HG03025 (cell line): ENCODE measurements around the gene AQP12B.
"Not testable (repeated sequence)": the region's sequence is repeated elsewhere in the genome, so short reads cannot be mapped to it uniquely, and the experiment has no call there.

Source experiments
- ATAC-seq: cut with Tn5 transposase; IDR thresholded peaks from one replicate; pipeline ENCODE4 v1.9.1; 2021; ENCODE audit warnings: mild to moderate bottlenecking, moderate library complexity; ENCODE audit not compliant: unreplicated experiment, low FRiP score

The AQP12B gene

DNA sequence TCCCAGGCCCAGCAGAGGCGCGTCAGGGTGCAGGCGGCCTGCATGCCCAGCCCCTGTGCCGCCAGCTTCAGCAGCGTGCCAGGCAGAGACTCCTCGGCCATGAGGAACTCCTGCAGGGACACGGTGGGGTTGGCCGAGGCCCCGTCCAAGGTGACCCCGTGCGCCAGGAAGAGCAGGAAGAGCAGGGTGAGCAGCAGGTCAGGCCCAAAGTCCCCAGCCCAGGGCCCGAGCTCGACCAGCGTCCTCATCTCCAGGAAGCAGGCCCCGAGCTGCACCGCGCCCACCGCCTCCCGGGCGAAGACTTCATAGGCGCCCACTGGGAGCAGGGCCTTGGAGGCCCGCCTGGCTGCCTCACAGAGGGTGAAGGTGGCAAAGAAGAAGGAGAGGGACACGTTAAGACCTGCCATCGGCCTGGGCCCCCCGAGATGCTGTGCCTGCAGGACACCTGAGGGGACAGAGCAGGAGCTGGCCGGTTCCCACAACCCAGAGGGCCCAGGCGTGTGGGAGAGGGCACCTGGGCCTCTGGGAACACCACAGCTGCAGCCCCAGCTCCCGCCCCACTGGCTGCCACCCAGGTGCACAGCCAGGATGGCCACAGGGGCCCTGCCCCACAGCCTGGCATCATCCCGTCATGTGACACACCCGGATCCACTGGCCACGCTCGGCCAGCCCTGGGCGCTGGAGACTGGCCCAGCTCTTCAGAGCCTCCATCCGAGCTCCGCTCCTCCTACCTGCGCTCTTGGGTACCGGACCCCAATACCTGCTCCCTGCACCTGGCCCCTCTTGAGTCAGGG, at the start of gene AQP12B:
AQP12B (minus strand) TSS at position 455 of the 794 bp plus-strand sequence; CDS start at position 407, 48 bp downstream.
- ATAC-seq = not testable (repeated sequence)

DNA sequence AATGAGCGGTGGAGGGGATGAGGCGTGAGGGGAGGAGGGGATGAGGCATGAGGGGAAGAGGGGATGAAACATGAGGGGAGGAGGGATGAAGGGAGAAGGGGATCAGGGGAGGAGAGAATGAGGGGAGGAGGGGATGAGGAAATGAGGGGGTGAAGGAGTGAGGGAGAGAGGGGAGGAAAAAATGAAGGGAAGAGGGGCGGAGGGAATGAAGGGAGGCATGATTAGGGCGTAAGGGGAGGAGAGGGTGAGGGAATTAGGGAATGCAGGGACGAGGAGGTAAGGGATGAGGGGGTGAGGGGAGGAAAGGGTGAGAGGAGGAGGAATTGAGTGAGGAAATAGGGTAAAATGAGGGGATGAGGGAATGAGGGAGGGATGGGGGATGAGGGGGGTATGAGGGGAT, 49.5 kb upstream of the AQP12B start:
- no peak for ATAC-seq

DNA sequence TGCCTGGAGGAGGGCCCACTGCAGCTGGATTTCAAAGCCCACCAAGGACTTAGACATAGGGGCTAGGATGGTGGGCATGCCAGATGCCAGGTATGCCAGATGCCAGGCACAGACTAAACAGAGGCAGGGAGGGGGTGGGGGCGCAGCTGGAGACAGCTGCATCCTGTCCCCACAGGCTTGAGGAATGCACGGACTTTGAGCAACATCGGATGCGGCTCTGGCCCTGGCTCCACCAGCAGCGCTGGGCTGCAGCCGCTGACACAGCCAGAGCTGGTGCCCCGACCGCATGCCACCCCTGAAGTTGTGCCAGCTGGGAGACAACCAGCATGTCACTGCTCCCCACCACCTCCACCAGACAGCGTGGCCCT, 48.5 kb upstream of the AQP12B start:
- no peak for ATAC-seq

DNA sequence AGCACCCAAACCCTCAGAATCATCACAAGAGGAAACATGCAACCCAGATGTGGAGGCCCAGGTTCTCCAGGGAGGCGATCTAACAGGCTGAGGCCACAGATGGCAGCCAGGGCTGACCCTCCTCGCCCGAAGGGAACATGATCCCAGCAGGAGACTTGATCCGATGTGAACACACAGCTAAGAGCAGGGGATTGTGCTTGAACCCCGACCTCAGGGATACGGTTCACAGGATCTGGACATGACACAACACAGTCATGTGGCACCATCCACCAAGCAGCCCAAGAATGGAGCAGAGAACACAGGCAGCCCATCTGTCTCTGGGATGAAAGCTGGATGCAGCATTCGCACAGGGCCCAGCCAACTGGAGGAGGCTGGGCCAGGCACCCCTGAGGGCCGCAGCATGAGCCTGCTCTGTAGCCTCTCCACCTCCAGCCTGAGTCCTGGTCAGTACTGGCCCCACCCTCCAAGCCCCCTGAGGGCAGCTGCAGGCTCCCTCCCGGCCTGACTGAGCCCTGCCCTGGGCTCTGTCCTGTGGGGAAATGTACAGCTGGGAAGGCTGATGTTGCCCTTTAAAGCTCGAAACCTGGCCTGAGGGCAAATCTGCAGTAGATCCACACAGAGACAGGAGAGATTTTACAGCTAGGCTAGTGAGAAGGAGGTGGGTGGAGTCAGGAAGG, 48.0 kb upstream of the AQP12B start:
- no peak for ATAC-seq

DNA sequence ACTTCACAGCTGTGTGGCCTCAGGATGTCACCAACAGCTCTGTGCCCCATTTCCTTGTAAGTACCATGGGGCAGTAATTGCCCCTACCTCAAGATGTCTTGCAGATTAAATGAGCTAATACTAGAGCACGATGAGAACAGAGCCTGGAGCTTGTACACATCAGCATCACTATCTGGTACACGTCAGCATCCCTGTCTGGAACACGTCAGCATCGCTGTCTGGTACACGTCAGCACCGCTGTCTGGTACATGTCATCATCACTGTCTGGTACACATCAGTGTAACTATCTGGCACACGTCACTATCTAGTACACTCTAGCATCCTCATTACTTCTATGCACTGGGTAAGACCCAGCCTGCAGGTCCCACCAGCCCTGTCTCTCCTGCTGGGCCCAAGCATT, 46.1 kb upstream of the AQP12B start:
- no peak for ATAC-seq

- ATAC-seq = no peak
Measured at GRCh38 chr2:240728361-240728760, 45.7 kb upstream of the AQP12B start.

- ATAC-seq = no peak
Measured at GRCh38 chr2:240727913-240728312, 45.2 kb upstream of the AQP12B start.

GRCh38 chr2:240727439-240727838, 44.8 kb upstream of the AQP12B start:
- no peak for ATAC-seq

DNA sequence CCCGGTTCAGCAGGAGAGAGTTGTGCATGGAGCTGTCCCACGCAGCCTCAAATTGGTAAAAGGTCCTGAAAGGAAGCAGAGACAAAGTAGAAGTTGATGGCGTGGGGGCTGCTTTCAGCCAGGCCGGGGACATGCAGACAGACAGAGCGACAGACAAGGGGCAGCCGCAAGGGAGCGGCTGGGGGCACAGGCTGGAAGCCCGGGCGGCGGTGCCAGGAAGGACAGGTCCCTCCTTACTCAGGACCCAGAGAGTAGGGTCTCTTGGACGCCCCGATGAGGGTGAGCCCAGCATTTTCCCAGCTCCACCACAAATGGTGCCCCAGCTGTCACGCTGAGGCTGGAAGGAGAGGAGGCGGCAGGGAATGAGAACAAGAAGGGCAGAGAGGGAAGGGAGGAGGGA, 44.2 kb upstream of the AQP12B start:
- no peak for ATAC-seq

DNA sequence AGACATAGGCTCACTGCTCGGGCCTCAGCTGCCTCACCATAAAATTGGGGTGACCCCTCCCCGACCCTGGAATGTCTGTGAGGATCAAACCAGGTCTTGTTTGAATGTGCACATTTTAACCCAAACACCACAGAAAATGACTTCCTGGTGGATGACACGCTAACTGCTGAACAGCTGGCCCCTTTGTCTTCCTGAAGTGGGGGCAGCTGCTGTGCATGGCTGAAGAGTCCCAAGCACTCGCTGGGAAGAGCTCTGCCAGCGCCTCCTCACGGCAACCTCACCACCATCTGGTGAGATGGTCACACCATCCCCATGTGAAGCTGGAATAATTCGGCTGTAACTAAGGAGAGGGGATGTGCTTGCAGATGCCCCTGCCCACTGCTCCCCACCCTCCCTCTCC, 43.0 kb upstream of the AQP12B start:
- no peak for ATAC-seq

DNA sequence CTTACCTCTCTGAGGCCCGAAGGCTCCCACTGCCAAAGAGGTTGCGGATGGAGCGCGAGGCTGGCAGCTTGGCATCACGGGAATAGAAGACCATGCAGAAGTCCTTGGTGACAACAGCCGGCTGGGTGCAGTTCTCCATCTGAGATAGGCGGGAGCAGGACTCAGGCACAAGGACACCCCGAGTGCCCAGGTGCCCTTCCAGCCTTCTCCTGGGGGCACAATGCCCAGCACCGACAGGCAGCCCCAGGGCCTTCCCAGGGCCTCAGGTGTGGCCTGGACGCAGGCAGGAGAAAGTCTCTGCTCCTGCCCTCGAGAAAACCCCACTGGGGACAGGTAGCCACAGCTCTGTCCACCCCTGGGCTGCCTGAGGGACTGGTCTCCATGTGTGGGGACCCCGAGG, 42.6 kb upstream of the AQP12B start:
- ATAC-seq = no peak

DNA sequence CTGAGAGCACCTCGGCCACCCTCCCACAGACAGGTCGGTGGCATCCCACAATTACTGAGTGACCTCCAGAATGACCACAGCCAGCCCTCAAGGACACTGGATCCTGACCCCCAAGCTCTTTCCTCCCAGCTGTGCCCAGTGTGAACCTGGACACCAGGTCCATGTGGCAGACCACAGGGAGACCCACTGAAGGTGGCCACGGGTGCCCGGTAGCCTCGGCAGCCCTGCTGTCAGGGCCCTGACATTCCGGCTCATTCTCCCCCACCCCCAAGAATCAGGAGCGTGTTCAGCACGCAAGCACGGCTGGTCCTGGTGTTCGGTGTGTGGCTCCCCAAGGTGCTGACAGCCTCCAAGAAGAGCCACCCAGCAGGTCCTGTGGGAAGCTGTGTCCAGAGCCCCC, 41.7 kb upstream of the AQP12B start:
- ATAC-seq = no peak

- ATAC-seq = no peak
Measured at GRCh38 chr2:240723851-240724250, 41.2 kb upstream of the AQP12B start.

- no peak for ATAC-seq
Measured at GRCh38 chr2:240722796-240723735, 40.4 kb upstream of the AQP12B start.

DNA sequence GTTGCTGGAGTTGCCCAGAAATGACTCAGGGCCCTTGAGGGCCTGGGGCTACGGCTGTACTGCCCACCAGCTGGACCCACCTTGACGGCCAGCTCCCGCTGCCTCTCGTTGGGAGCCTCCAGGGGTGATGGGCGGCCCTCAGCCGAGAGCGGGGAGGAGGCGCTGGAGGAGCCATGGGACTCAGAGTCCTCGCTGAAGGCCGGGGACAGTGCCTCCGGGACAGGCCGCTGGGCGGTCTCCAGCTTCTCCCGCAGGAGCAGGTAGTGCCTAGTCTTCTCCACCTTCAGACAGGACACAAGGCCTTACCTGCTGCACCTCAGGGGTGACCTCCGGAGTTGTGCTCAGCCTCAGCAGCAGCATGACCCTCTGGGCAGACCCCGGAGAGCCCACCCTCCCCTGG, 39.7 kb upstream of the AQP12B start:
- ATAC-seq = no peak

DNA sequence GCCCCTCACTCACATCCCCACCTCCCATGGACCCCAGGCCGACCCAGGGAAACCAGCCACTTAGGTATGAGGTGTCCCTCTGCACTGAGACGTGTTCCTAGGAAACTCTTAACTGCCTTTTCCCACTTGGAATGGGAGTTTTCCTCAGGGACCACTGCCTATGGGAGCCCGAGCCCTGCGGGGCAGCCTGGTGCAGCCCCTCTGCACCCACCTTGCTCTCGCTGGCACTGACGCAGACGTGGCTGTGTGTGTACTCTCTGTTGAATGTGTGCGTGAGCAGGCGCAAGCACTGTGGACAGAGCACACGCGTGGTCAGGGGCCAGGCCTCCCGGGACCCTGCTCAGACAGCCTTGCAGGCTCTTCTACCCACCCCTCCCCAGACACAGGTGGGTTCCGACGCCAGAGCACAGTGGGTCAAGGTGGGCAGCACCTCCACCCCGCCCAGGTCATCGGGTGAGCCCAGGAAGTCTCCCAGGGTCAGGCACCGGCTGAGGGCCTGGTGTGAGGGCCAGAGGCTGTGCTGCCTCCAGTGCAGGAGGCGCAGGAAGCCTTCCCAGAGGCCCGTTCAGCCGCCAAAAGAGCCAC, 39.0 kb upstream of the AQP12B start:
- no peak for ATAC-seq

DNA sequence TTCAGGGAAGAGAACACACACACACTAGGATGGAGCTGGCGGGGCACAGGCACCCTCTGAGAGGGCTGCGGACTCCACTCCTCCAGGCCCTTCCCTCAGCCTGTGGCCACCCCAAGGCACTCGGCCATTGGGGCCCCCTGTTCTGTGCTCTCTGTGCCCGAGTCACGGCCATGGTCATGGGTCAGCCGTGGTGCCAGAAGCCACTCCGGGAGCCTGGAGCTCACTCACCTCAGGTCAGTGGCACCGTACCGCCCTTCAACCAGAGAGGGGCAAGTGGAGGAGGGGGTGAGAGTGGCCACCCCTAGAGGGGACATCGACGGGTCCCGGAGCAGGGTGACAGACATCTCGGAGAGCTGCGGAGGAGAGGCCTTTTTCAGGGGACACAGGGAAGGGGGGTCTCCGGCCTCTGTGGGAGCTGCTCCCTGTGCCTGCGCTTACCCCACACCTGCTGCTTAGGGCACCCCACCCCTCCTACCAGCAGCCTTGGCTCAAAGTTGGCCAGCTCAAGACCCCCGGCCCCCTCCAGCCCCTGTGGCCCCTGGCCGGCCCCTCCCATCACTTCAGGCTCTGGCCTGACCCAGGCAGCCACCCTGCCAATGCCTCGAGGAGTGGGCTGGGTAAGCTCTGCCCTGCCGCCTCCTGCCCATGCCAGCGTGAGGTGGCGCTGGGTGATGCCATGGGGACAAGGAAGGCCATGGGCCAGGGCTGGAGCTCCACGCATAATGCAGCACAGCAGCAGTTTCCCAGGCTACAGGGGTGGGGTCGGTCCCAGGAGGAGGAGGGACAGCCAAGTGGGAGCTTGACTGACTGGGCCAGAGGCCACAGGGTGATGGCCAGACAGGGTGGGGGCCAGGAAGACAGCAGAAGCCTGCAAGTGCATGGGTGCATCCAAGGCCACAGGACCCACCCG, 38.3 kb upstream of the AQP12B start:
- ATAC-seq = no peak

GRCh38 chr2:240719676-240720545, 37.2 kb upstream of the AQP12B start:
- no peak for ATAC-seq
